DLD1 (cell line): ENCODE data around the gene RNF227.
"Not testable (repeated sequence)": the region's sequence is repeated elsewhere in the genome, so short reads cannot be mapped to it uniquely, and the experiment has no call there.

Experiments
- in situ Hi-C: cut with HindIII; loops from 2 replicates; pipeline ENCODE4 v1.10.0; 2017; ENCODE audit warnings: low sequenced_read_pairs

Gene RNF227

DNA sequence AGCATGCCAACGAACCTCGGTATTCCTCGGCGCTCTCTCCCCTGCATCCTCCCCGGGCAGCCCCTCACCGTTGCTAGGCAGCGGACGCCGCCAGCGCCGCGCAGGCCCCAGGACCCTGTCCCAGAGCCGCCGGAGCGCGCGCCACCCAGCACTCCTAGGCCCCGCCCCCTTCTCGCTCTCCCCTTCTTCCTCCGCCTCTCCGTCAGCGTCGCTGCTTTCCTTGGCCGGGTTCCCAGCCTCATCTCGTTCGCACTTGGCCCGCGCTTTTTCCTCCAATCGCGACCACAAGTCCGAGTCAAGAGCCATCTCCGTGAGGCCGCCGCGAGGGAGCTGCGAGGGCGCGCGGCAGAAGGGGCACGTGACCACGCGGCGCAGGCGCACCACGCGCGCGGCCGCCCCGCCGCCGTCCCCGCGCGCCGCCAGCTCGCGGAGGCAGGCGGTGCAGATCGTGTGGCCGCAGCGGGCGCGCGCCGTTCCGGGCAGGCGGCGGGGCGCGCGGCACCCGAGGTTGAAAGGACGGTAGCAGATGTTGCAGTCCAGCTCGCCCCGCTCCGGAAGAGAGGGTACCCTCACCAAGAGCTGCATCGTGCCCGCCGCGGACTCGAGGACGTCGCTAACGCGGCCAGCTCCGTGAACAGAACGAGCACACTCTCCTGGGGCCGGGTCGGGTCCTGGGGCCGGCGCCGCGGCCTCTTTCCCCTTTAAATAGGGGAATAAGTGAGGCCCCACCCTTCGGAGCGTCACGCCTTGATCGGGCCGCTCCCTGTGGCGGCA, at the start of gene RNF227:
RNF227 (minus strand) TSS at position 679 of the 774 bp plus-strand sequence; CDS start at position 585, 94 bp downstream.
- in situ Hi-C loops: no loop called here

- in situ Hi-C loops: no loop called here
Measured at GRCh38 chr17:7961421-7961820, 45.3 kb upstream of the RNF227 start.

GRCh38 chr17:7959503-7960253, 43.6 kb upstream of the RNF227 start:
- in situ Hi-C loops: no loop called here

DNA sequence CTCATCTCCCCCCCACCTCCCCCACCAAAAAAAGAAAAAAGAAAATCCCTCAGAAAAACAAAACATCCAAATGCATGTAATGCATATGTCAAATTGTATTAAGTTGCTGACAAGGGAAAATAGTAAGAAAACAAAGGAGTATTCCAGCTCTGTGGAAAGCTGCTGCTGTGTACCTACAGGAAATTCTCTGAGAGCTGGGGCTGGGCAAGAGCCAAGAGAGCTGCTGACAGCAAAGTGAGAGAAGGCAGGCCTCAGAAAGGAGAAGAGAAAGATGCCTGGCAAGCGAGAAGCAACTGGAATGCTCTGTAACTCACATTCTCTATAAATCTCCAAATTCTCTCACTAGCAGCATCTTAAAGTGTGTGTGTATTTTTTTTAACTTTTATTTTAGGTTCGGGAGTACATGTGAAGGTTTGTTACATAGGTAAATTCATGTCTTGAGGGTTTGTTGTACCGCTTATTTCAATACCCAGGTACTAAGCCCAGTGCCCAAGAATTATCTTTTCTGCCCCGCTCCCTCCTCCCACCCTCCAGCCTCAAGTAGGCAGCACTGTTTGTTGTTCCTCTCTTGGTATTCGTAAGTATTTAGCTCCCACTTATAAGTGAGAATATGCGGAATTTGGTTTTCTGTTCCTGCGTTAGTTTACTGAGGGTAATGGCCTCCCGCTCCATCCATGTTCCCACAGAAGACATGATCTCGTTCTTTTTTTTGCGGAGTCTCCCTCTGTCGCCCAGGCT, 40.3 kb upstream of the RNF227 start:
- in situ Hi-C loops: no loop called here

- in situ Hi-C loops: no loop called here
Measured at GRCh38 chr17:7955414-7956227, 39.5 kb upstream of the RNF227 start.

- in situ Hi-C loops: not testable (repeated sequence)
Measured at GRCh38 chr17:7953266-7953665, 37.2 kb upstream of the RNF227 start.

DNA sequence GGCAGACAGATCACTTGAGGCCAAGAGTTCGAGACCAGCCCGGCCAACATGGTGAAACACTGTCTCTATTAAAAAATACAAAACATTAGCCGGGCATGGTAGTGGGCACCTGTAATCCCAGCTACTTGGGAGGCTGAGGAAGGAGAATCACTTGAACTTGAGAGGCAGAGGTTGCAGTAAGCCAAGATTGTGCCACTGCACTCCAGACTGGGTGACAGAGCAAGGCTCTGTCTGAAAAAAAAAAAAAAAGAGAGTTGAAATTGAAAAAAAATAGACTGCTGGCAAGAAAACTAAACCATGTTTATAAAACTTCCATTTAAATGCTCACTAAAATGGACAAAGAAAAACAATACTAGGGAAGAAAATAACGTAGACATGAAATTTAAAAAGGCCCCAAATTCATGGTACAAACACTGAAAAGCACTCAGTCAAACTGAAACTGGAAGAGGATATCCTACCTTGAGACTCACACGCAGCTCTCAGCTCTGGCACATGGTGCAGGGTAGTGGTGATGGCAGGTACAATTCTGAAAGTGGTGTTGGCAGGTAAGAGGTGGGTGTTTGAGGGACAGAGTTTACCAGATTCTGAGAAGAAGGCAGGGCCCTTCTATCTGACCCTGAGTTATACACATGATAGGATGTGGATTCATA, 35.2 kb upstream of the RNF227 start:
- in situ Hi-C loops: no loop called here

GRCh38 chr17:7950578-7950977, 34.5 kb upstream of the RNF227 start:
- in situ Hi-C loops: no loop called here

DNA sequence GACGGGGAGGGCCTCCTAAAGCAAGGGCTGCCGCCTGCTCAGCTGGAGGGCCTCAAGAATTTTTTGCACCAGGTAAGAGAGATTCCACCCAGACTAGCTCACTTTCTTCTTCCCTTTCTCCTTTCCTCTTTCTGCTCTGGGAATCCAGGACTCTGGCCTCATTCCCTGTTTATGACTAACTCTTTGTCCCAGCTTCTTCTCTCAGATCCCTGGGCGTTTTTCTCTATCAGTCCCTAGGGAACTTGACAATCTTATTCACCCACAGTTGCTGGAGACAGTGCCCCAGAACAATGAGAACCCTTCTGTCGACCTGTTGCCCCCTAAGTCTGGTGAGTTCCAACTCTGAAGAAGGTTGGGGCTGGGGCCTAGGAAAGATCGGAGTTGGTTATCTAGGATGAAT, 31.6 kb upstream of the RNF227 start:
- in situ Hi-C loops: no loop called here

- in situ Hi-C loops: no loop called here
Measured at GRCh38 chr17:7946441-7946840, 30.4 kb upstream of the RNF227 start.

GRCh38 chr17:7945651-7946050, 29.6 kb upstream of the RNF227 start:
- in situ Hi-C loops: no loop called here

DNA sequence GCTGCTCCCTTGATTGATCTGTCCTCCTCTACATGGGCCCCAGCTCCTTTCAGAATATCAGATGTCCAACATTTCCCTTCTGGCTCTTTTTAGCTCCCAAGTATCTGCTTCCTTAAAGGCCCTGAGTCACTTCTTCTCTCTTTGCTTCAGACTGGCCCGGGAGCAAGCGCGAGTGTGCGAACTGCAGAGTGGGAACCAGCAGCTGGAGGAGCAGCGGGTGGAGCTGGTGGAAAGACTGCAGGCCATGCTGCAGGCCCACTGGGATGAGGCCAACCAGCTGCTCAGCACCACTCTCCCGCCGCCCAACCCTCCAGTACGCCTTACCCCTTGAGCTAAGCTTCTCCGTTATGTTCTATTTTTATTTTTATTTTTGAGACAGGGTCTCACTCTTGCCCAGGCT, 28.2 kb upstream of the RNF227 start:
- in situ Hi-C loops: no loop called here

- in situ Hi-C loops: no loop called here
Measured at GRCh38 chr17:7943291-7943690, 27.2 kb upstream of the RNF227 start.

DNA sequence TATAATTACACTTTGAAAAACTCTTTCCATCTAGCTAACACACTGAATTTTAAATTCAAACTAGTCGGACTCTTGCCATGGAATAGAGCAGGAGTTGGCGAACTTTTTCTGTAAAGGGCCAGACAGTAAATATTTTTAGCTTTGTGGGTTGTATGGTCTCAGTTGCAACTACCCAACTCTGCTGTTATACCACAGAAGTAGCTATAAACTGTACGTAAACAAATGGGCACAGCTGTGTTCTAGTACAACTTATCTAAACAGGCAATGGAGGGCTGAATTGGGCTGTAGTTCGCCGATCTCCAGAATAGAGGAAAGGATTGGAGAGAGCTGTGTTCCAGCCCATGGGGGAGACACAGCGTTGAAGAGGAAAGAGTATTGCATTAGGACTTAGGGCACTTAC, 24.7 kb upstream of the RNF227 start:
- in situ Hi-C loops: no loop called here

- in situ Hi-C loops: no loop called here
Measured at GRCh38 chr17:7940034-7940433, 23.9 kb upstream of the RNF227 start.

GRCh38 chr17:7935859-7936258, 19.8 kb upstream of the RNF227 start:
- in situ Hi-C loops: no loop called here

DNA sequence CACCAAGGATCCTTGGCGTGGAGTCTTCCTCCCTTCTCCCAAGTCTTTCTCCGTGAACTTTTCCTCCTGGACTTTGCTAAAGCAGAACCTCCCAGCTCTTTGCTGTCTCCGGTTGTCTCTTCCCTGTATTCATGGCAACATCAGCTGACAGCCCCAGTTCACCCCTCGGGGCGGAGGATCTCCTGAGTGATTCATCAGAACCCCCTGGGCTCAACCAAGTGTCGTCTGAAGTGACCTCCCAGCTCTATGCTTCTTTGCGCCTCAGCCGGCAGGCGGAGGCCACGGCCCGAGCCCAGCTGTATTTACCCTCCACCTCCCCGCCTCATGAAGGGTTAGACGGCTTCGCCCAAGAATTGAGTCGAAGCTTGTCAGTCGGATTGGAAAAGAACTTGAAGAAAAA, 16.9 kb upstream of the RNF227 start:
- in situ Hi-C loops: no loop called here

DNA sequence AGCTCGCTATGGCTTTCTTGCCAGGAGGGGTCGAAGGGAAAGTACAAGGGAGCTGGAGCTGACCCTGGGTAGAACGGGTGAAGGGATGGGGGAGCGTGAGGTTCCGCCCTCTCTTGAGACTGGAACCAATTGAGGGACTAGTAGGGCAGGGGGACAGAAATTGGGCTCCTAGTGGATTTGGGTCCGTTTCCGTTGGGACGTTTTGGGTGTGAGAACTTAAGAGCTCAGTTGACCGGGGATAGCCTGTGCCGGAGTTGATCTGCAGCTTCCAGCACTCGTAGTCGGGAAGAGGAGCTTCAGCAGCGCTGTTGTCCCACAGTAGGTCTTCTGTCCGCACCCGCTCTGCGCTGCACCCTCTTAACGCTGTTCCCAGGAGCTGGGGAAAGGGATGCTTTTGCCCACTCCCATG, 16.4 kb upstream of the RNF227 start:
- in situ Hi-C loops: no loop called here

DNA sequence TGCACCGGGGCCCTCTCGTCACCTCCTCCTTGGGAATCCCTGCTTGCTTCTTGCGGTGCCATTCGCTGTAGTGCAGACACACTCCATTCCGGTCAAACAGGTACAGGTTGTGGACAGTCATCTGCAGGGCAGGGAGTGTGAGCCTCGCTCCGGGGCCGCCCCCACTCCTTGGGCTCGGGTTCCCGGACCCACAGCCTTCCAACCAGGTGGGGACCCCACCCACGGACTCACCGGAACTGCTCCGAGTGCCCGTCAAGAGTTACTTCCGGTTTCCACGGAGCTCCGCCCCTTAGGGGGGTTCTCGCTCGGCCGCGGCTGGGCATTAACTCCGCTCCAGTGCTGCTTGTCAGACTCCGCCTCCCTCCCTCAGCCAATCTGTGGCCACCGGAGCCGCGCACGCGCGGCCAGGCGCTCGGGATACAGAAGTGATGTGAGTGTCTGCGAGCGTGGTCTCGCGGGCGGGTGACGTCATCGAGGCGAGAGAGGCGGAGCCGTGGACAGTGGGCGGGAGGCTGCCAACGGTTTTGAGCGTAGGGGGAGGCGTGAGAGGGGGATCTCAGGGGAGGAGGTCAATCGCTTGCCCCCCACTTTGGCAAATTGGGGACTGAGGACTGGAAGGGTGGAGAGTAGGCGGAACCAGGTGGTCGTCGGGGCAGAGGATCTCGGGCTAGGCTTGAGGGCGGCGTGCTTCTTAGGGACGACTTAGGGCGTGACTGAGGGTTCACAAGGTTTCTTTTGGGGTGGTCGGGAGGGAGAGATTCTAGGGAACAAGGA, 15.8 kb upstream of the RNF227 start, which contains the start of the genes CNTROB and TRAPPC1:
CNTROB (plus strand) TSS at position 498 of the 774 bp plus-strand sequence. CDS start 874 bp downstream, outside the sequence.
TRAPPC1 (minus strand) TSS at position 238 of the 774 bp plus-strand sequence; CDS start at position 121, 117 bp downstream.
- in situ Hi-C loops: no loop called here
